WTC11 (cell line): ENCODE measurements around the gene KDSR. TPM values are rescaled to one million over a fixed set of nuclear protein-coding genes. Genes with fewer than 3 reads are reported as not detected.

Experiments used
- ATAC-seq: fragments of 200-7000 bp; cut with Tn5 transposase; 2 replicates; pipeline ENCODE4 v1.10.0; 2021; ENCODE audit warnings: mild to moderate bottlenecking, moderate library complexity
- CTCF ChIA-PET: fragments of 300-600 bp; sonication (Branson Sonifier 250); formaldehyde crosslinking; loops from one replicate; lab custom pipeline; 2021; ENCODE audit warnings: antibody characterized with exemption; lab: Charles Lee
- POLR2A ChIA-PET: fragments of 350-600 bp; sonication (Branson Sonifier 250); formaldehyde crosslinking; loops from one replicate; lab custom pipeline; 2021; ENCODE audit warnings: antibody characterized with exemption; lab: Charles Lee
- DNase-seq: peaks from one replicate; pipeline ENCODE4 v3.0.0; 2021; ENCODE audit warnings: low spot score
- H3K27ac Mint-ChIP-seq: 2 replicates; pipeline ENCODE4 v1.8.0; 2021; ENCODE audit warnings: mixed read lengths
- H3K27me3 Mint-ChIP-seq: 2 replicates; pipeline ENCODE4 v1.8.0; 2021; ENCODE audit warnings: low read depth, mild to moderate bottlenecking, moderate library complexity, mixed read lengths
- H3K36me3 Mint-ChIP-seq: 2 replicates; pipeline ENCODE4 v1.8.0; 2021; ENCODE audit warnings: mixed read lengths
- H3K4me1 Mint-ChIP-seq: 2 replicates; pipeline ENCODE4 v1.8.0; 2022; ENCODE audit warnings: mixed read lengths
- H3K4me3 Mint-ChIP-seq: 2 replicates; pipeline ENCODE4 v1.8.0; 2021; ENCODE audit warnings: mild to moderate bottlenecking, moderate library complexity, mixed read lengths
- H3K9me3 Mint-ChIP-seq: 2 replicates; pipeline ENCODE4 v1.8.0; 2021; ENCODE audit warnings: mixed read lengths
- ATF1 ChIP-seq: sonication (generic); formaldehyde crosslinking; IDR thresholded peaks from 2 replicates; pipeline ENCODE4 v1.8.1; 2023; ENCODE audit warnings: mild to moderate bottlenecking, moderate library complexity, missing genetic modification reagents
- CREM ChIP-seq: sonication (generic); formaldehyde crosslinking; IDR thresholded peaks from 2 replicates; pipeline ENCODE4 v1.8.1; 2022; ENCODE audit warnings: mild to moderate bottlenecking, missing genetic modification reagents, moderate library complexity
- ERG ChIP-seq: fragments of 250-450 bp; sonication (Bioruptor Pico); IDR thresholded peaks from 2 replicates; pipeline ENCODE4 v1.8.0; 2021; ENCODE audit warnings: mild to moderate bottlenecking
- FOXP4 ChIP-seq: sonication (generic); formaldehyde crosslinking; IDR thresholded peaks from 2 replicates; pipeline ENCODE4 v1.8.0; 2022; ENCODE audit warnings: mild to moderate bottlenecking, missing genetic modification reagents
- IRF2 ChIP-seq: sonication (generic); formaldehyde crosslinking; IDR thresholded peaks from 2 replicates; pipeline ENCODE4 v1.8.0; 2022; ENCODE audit warnings: low read depth, missing genetic modification reagents, borderline replicate concordance
- MLX ChIP-seq: sonication (generic); formaldehyde crosslinking; IDR thresholded peaks from 2 replicates; pipeline ENCODE4 v1.8.1; 2023; ENCODE audit warnings: mild to moderate bottlenecking, missing genetic modification reagents, moderate library complexity
- MXD4 ChIP-seq: fragments of 250-450 bp; sonication (Bioruptor Pico); IDR thresholded peaks from 2 replicates; pipeline ENCODE4 v1.8.0; 2021; ENCODE audit warnings: mild to moderate bottlenecking, moderate library complexity, borderline replicate concordance
- RORB ChIP-seq: fragments of 250-450 bp; sonication (Bioruptor Pico); IDR thresholded peaks from 2 replicates; pipeline ENCODE4 v1.9.0; 2021; ENCODE audit warnings: mild to moderate bottlenecking
- TEAD4 ChIP-seq: sonication (generic); formaldehyde crosslinking; IDR thresholded peaks from 2 replicates; pipeline ENCODE4 v1.8.0; 2022; ENCODE audit warnings: mild to moderate bottlenecking, missing genetic modification reagents
- TP53 ChIP-seq: sonication (generic); formaldehyde crosslinking; IDR thresholded peaks from 2 replicates; pipeline ENCODE4 v1.8.1; 2023; ENCODE audit warnings: mild to moderate bottlenecking, missing genetic modification reagents
- USF2 ChIP-seq: sonication (generic); formaldehyde crosslinking; IDR thresholded peaks from 2 replicates; pipeline ENCODE4 v1.8.1; 2023; ENCODE audit warnings: mild to moderate bottlenecking, missing genetic modification reagents, moderate library complexity
- ZMAT4 ChIP-seq: fragments of 250-450 bp; sonication (Bioruptor Pico); IDR thresholded peaks from 2 replicates; pipeline ENCODE4 v1.9.0; 2021; ENCODE audit warnings: mild to moderate bottlenecking
- ZNF263 ChIP-seq: sonication (generic); formaldehyde crosslinking; IDR thresholded peaks from 2 replicates; pipeline ENCODE4 v1.8.1; 2022; ENCODE audit warnings: low read depth, mild to moderate bottlenecking, moderate library complexity, missing genetic modification reagents
- ZNF281 ChIP-seq: sonication (generic); formaldehyde crosslinking; IDR thresholded peaks from 2 replicates; pipeline ENCODE4 v1.8.0; 2023; ENCODE audit warnings: mild to moderate bottlenecking, missing genetic modification reagents
- ZNF317 ChIP-seq: sonication (generic); formaldehyde crosslinking; IDR thresholded peaks from 2 replicates; pipeline ENCODE4 v1.8.1; 2023; ENCODE audit warnings: low read depth, mild to moderate bottlenecking, moderate library complexity, missing genetic modification reagents, borderline replicate concordance
- total RNA-seq: library from RNA; stranded (reverse); gene quantifications from 3 replicates; pipeline ENCODE4 v1.2.3, GENCODE V29; 2021
- TF ChIP-seq, protein P1 (sequence below): sonication (generic); formaldehyde crosslinking; IDR thresholded peaks from 2 replicates; pipeline ENCODE4 v1.8.1; 2022; ENCODE audit warnings: low read depth, missing genetic modification reagents, borderline replicate concordance
- TF ChIP-seq, protein P2 (sequence below): sonication (generic); formaldehyde crosslinking; IDR thresholded peaks from 2 replicates; pipeline ENCODE4 v1.8.1; 2023; ENCODE audit warnings: mild to moderate bottlenecking, missing genetic modification reagents
- TF ChIP-seq, protein P3 (sequence below): sonication (generic); formaldehyde crosslinking; IDR thresholded peaks from 2 replicates; pipeline ENCODE4 v1.8.0; 2022; ENCODE audit warnings: mild to moderate bottlenecking, missing genetic modification reagents

KDSR gene
- total RNA-seq, 1 experiment from 2014 or later: 51.8 TPM

DNA sequence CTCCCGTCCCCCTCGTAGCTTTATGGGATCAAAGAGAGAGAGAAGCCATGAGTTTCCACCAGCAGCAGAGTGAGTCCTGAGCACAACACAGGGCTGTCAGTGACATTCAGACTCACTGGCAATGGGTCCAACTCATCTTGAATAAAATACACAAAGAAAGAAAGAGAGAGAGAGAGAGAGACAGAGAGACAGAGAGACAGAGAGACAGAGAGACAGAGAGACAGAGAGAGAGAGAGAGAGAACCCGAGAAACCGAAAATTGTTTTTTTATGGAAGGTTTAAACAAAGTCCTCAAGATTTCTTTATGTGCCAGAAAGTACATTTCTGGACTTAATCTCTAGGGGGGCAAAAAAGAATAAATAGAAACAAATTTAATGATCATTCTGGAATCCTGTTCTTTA is 35.9 kb downstream of the KDSR start:
- Mint-ChIP-seq H3K36me3 (peaks cover 25% of the 10 kb centered on the region), H3K9me3 (no peaks in the 10 kb centered on the region), H3K4me1 (no peaks in the 10 kb centered on the region), H3K27ac (no peak overlapping the region), H3K4me3 (no peak overlapping the region), H3K27me3 (no peaks in the 10 kb centered on the region)
- ChIA-PET POLR2A (no interaction called here), CTCF (no interaction called here)
- ATAC-seq: no peak
- TF ChIP-seq ZMAT4 (CRISPR knock-in tag) (no peak), USF2 (no peak)
- TF ChIP-seq, protein P1, sequence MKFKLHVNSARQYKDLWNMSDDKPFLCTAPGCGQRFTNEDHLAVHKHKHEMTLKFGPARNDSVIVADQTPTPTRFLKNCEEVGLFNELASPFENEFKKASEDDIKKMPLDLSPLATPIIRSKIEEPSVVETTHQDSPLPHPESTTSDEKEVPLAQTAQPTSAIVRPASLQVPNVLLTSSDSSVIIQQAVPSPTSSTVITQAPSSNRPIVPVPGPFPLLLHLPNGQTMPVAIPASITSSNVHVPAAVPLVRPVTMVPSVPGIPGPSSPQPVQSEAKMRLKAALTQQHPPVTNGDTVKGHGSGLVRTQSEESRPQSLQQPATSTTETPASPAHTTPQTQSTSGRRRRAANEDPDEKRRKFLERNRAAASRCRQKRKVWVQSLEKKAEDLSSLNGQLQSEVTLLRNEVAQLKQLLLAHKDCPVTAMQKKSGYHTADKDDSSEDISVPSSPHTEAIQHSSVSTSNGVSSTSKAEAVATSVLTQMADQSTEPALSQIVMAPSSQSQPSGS (CRISPR knock-in tag): no peak
- no peak for DNase-seq

GRCh38 chr18:63329431-63330145 is 37.4 kb downstream of the KDSR start:
- POLR2A ChIA-PET: no interaction called here
- no peak overlapping the region for H3K4me3 Mint-ChIP-seq

GRCh38 chr18:63326011-63326410 is 41.0 kb downstream of the KDSR start:
- TF ChIP-seq ZNF317 (CRISPR knock-in tag): no peak
- no peak for TF ChIP-seq ATF1 (CRISPR knock-in tag)
- TF ChIP-seq IRF2: no peak
- TF ChIP-seq MLX (CRISPR knock-in tag): no peak
- no peak for TF ChIP-seq TP53
- no peak for TF ChIP-seq MXD4 (CRISPR knock-in tag)
- no peak for TF ChIP-seq ZNF281 (CRISPR knock-in tag)
- no peak for TF ChIP-seq FOXP4
- TF ChIP-seq RORB (CRISPR knock-in tag): no peak
- TF ChIP-seq CREM (CRISPR knock-in tag): no peak
- TF ChIP-seq, protein P2, sequence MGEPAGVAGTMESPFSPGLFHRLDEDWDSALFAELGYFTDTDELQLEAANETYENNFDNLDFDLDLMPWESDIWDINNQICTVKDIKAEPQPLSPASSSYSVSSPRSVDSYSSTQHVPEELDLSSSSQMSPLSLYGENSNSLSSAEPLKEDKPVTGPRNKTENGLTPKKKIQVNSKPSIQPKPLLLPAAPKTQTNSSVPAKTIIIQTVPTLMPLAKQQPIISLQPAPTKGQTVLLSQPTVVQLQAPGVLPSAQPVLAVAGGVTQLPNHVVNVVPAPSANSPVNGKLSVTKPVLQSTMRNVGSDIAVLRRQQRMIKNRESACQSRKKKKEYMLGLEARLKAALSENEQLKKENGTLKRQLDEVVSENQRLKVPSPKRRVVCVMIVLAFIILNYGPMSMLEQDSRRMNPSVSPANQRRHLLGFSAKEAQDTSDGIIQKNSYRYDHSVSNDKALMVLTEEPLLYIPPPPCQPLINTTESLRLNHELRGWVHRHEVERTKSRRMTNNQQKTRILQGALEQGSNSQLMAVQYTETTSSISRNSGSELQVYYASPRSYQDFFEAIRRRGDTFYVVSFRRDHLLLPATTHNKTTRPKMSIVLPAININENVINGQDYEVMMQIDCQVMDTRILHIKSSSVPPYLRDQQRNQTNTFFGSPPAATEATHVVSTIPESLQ (CRISPR knock-in tag): no peak
- TF ChIP-seq, protein P3, sequence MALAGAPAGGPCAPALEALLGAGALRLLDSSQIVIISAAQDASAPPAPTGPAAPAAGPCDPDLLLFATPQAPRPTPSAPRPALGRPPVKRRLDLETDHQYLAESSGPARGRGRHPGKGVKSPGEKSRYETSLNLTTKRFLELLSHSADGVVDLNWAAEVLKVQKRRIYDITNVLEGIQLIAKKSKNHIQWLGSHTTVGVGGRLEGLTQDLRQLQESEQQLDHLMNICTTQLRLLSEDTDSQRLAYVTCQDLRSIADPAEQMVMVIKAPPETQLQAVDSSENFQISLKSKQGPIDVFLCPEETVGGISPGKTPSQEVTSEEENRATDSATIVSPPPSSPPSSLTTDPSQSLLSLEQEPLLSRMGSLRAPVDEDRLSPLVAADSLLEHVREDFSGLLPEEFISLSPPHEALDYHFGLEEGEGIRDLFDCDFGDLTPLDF: no peak
- TF ChIP-seq ERG (CRISPR knock-in tag): no peak
- Mint-ChIP-seq H3K9me3 (no peaks in the 10 kb centered on the region), H3K36me3 (peaks cover 2% of the 10 kb centered on the region), H3K4me3 (no peak overlapping the region), H3K4me1 (peaks cover 10% of the 10 kb centered on the region), H3K27me3 (peaks cover 4% of the 10 kb centered on the region; the same call in 1 of the 2 replicates), H3K27ac (no peak overlapping the region)
- ChIA-PET CTCF (interaction anchor here (1.4 to 3.5 kb wide), 2 partner anchors 304 to 309 kb away, joined by 3 to 13 read pairs; no protein-coding TSS in a partner anchor), POLR2A (no interaction called here)
- ATAC-seq (no peak), DNase-seq (no peak)

More at GRCh38 chr18:63329431-63330145, 37.4 kb downstream of the KDSR start:
- no peak for DNase-seq
- no peak for TF ChIP-seq ZNF263 (CRISPR knock-in tag)
- no peak for TF ChIP-seq TEAD4 (CRISPR knock-in tag)
- TF ChIP-seq, all 79 proteins: peak for 0
- Mint-ChIP-seq H3K36me3 (peaks cover 18% of the 10 kb centered on the region), H3K9me3 (no peaks in the 10 kb centered on the region), H3K27me3 (no peaks in the 10 kb centered on the region), H3K4me1 (no peaks in the 10 kb centered on the region), H3K27ac (no peak overlapping the region)
- no peak for ATAC-seq
- CTCF ChIA-PET: interaction anchor here (0.9 to 1.2 kb wide), 2 partner anchors 11 to 313 kb away, joined by 3 read pairs; no protein-coding TSS in a partner anchor
